ENCODE data around the gene ATXN2L.
"Not testable (repeated sequence)": the region's sequence is repeated elsewhere in the genome, so short reads cannot be mapped to it uniquely, and the experiment has no call there.

ATXN2L gene

DNA sequence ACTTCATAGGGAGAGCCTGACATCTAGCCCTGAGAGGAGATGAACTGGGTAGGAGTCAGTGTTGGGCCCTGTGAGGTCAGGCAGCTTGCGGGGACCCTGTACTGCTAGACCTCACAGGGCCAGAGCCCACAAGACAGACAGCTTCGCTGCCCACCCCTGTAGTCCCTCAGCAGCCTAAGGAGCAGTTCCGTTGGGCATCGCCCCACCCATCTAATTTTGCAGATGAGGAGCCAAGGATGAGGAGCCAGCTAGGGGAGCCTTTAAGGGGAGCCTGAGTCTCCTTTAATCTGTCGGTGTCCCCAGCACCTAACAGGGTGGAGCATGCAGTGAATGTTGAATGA, 24.1 kb downstream of the ATXN2L start:
- H3K4me3 ChIP-seq (ENCODE audit: low read length) = peak overlapping the region; percentile 75; the same call in 1 of the 2 replicates
- no peak for DNase-seq (ENCODE audit: low read depth, low spot score)
- no CpG with 5 or more reads among the region's 5 CpGs for WGBS (ENCODE audit: insufficient coverage, insufficient read length)
- H3K4me1 ChIP-seq (ENCODE audit: control insufficient read depth, insufficient read depth, low read length) = no peaks in the 10 kb centered on the region
- H3K9me3 ChIP-seq (ENCODE audit: control insufficient read depth, insufficient read depth, low read length) = no peaks in the 10 kb centered on the region
- H3K27ac ChIP-seq (ENCODE audit: low read length) = no peak overlapping the region
- H3K27me3 ChIP-seq (ENCODE audit: control insufficient read depth, insufficient read depth, low read length) = no peaks in the 10 kb centered on the region
- peaks cover 27% of the 10 kb centered on the region for H3K36me3 ChIP-seq (ENCODE audit: control insufficient read depth, insufficient read depth, low read length)

DNA sequence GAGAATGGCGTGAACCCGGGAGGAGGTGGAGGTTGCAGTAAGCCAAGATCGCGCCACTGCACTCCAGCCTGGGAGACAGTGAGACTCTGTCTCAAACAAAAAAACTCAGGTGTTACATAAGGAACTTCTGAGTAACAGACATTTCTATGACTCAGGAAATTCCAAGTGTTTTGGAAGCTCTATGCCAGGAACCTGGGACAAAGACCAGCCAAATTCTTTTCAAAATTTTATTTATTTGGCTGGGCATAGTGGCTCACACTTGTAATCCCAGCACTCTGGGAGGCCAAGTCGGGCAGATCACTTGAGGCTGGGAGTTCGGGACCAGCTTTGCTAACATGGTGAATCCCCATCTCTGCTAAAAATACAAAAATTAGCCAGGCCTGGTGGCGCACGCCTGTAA, 35.6 kb downstream of the ATXN2L start:
- no peaks in the 10 kb centered on the region for H3K36me3 ChIP-seq (ENCODE audit: control insufficient read depth, insufficient read depth, low read length)
- WGBS (ENCODE audit: insufficient coverage, insufficient read length) = no CpG with 5 or more reads among the region's 8 CpGs
- no peak for DNase-seq (ENCODE audit: low read depth, low spot score)
- no peak overlapping the region for H3K27ac ChIP-seq (ENCODE audit: low read length)
- no peaks in the 10 kb centered on the region for H3K27me3 ChIP-seq (ENCODE audit: control insufficient read depth, insufficient read depth, low read length)
- no peaks in the 10 kb centered on the region for H3K4me1 ChIP-seq (ENCODE audit: control insufficient read depth, insufficient read depth, low read length)
- no peak overlapping the region for H3K4me3 ChIP-seq (ENCODE audit: low read length)
- no peaks in the 10 kb centered on the region for H3K9me3 ChIP-seq (ENCODE audit: control insufficient read depth, insufficient read depth, low read length)

DNA sequence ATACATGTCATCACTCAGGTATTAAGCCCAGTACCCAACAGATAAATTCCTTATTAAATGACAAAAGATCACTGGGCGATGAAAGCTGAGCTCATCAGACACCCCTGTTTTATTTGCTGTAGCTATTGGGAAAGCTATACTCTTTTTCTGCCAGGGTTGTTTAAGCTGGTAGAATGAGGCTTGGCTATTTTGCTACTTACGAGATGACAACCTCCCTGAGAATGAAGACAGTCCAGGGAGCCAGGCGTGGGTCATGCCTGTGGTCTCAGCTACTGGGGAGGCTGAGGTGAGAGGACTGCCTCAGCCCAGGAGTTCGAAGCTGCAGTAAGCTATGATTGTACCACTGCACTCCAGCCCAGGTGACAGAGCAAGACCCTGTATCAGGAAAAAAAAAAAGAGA, 36.5 kb downstream of the ATXN2L start:
- Histone ChIP-seq H3K4me3 (ENCODE audit: low read length) (no peak overlapping the region), H3K36me3 (ENCODE audit: control insufficient read depth, insufficient read depth, low read length) (no peaks in the 10 kb centered on the region), H3K27me3 (ENCODE audit: control insufficient read depth, insufficient read depth, low read length) (no peaks in the 10 kb centered on the region), H3K27ac (ENCODE audit: low read length) (no peak overlapping the region), H3K4me1 (ENCODE audit: control insufficient read depth, insufficient read depth, low read length) (no peaks in the 10 kb centered on the region), H3K9me3 (ENCODE audit: control insufficient read depth, insufficient read depth, low read length) (no peaks in the 10 kb centered on the region)
- no peak for DNase-seq (ENCODE audit: low read depth, low spot score)
- WGBS (ENCODE audit: insufficient coverage, insufficient read length) = no CpG with 5 or more reads among the region's 4 CpGs

DNA sequence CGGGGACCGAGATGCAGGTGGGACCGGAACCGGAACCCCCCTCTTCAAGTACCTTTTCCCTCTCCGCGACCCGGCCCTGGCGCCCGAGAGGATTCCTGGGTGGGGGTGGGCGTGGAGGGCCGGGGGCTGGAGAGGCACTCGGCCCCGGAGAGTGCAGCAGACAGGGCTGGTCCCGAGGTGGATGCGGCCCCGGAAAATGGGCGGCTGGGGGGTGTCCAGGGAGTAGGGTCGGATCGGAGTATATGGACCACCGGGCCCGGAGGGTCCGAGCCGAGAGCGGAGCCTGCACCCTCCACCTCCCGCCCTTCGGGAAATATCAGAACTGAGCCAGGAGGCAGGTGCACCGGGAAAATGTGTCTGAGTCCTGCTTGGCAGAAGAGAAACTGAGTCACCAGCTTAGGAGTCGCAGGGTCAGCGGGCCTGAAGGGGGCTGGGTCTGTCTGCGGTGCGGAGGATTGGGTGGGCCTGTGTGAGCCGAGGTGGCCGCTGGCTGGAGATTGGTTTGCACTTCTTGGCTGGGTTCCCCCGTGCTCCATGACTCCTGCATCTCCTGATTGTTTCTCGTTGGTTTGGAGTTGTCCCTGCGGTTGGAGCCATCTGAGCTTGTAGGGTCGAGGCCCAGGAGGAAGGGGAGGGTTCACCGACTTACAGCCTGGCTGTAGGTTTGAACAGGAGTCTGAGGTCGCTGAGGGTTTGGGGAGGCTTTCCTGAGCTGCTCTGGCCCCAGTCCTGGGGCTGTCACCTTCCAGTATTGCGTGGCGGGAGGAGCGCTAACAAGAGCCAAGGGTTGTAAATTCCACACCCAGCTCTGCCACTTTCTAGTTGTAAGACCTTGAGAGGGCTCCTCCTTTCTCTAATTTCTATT, 41.4 kb downstream of the ATXN2L start:
- H3K27ac ChIP-seq (ENCODE audit: low read length) = no peak overlapping the region
- H3K9me3 ChIP-seq (ENCODE audit: control insufficient read depth, insufficient read depth, low read length) = no peaks in the 10 kb centered on the region
- H3K4me1 ChIP-seq (ENCODE audit: control insufficient read depth, insufficient read depth, low read length) = peaks cover 3% of the 10 kb centered on the region
- no peaks in the 10 kb centered on the region for H3K27me3 ChIP-seq (ENCODE audit: control insufficient read depth, insufficient read depth, low read length)
- peaks cover 8% of the 10 kb centered on the region for H3K36me3 ChIP-seq (ENCODE audit: control insufficient read depth, insufficient read depth, low read length)
- H3K4me3 ChIP-seq (ENCODE audit: low read length) = peak overlapping the region; percentile 98
- WGBS (ENCODE audit: insufficient coverage, insufficient read length) = no CpG with 5 or more reads among the region's 42 CpGs
- DNase-seq (ENCODE audit: low read depth, low spot score) = no peak

DNA sequence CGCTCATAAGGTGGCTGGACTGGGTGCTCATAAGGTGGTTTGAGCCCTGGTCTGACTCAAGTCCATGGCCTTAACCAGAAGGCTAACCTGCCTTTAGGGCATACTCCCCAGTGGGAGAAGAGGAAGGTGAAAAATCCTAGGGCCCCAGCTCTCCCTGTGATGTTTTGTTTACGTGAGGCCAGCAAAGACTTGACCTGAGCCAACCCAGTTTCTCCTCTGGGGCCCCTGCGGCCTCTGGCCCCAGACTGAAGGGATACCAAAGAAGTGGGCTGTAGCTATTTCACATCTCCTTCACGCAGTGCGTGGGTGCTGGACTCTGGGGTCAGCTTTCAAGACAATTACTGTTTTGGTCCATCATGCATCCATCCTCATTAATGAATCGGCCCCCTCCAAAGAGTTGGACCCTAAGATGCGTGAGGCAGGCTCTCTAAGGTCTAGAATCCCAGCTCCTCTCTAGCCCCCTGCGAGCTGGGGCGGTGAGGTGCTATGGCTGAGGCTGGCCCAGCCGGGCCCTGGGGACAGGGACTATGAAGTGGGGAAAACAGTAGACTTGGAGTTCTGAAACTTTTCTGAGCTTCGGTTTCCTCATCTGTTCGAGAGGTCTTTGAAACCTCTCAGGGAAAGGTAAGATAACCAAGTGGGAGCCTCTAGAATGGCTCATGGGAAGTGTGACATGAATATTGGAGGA, 42.3 kb downstream of the ATXN2L start:
- H3K4me3 ChIP-seq (ENCODE audit: low read length) = no peak overlapping the region
- H3K27me3 ChIP-seq (ENCODE audit: control insufficient read depth, insufficient read depth, low read length) = no peaks in the 10 kb centered on the region
- H3K4me1 ChIP-seq (ENCODE audit: control insufficient read depth, insufficient read depth, low read length) = peaks cover 3% of the 10 kb centered on the region
- H3K27ac ChIP-seq (ENCODE audit: low read length) = no peak overlapping the region
- DNase-seq (ENCODE audit: low read depth, low spot score) = no peak
- WGBS (ENCODE audit: insufficient coverage, insufficient read length) = no CpG with 5 or more reads among the region's 12 CpGs
- H3K36me3 ChIP-seq (ENCODE audit: control insufficient read depth, insufficient read depth, low read length) = peaks cover 16% of the 10 kb centered on the region
- H3K9me3 ChIP-seq (ENCODE audit: control insufficient read depth, insufficient read depth, low read length) = no peaks in the 10 kb centered on the region

DNA sequence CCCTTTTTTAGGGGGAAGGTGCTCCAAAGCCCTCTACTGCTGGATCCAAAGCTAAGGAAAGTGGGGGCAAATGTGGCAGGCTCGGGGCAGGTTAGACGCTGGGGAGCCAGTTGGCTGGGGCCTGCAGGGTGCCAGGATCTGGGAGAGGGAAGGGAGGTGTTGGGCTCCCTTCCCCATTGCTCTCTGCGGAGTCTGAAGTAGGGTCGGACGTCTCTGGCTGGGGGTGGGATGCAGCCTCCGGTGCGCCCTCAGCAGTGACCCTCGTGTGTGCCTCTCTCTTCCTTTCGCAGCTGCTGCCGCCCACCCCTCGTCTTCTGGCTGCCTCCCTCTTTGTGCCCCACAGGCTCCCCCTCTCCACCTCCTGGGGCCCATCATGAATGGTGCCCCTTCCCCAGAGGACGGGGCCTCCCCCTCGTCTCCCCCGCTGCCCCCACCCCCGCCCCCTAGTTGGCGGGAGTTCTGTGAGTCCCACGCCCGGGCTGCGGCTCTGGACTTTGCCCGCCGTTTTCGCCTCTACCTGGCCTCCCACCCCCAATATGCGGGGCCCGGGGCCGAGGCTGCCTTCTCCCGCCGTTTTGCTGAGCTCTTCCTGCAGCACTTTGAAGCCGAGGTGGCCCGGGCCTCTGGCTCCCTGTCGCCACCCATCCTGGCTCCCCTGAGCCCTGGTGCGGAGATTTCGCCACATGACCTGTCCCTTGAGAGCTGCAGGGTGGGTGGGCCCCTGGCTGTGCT, 43.1 kb downstream of the ATXN2L start:
- no peak overlapping the region for H3K27ac ChIP-seq (ENCODE audit: low read length)
- H3K4me3 ChIP-seq (ENCODE audit: low read length) = no peak overlapping the region
- H3K36me3 ChIP-seq (ENCODE audit: control insufficient read depth, insufficient read depth, low read length) = peaks cover 16% of the 10 kb centered on the region
- no peaks in the 10 kb centered on the region for H3K9me3 ChIP-seq (ENCODE audit: control insufficient read depth, insufficient read depth, low read length)
- H3K27me3 ChIP-seq (ENCODE audit: control insufficient read depth, insufficient read depth, low read length) = no peaks in the 10 kb centered on the region
- peaks cover 3% of the 10 kb centered on the region for H3K4me1 ChIP-seq (ENCODE audit: control insufficient read depth, insufficient read depth, low read length)
- no peak for DNase-seq (ENCODE audit: low read depth, low spot score)
- WGBS (ENCODE audit: insufficient coverage, insufficient read length) = no CpG with 5 or more reads among the region's 32 CpGs

DNA sequence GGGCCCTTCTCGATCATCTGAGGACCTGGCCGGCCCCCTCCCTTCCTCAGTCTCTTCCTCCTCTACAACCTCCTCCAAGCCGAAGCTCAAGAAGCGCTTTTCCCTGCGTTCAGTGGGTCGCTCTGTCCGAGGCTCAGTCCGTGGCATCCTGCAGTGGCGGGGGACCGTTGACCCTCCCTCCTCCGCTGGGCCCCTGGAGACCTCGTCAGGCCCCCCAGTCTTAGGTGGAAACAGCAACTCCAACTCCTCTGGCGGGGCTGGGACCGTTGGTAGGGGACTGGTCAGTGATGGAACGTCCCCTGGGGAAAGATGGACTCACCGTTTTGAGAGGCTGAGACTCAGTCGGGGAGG, 43.6 kb downstream of the ATXN2L start:
- no peak overlapping the region for H3K27ac ChIP-seq (ENCODE audit: low read length)
- WGBS (ENCODE audit: insufficient coverage, insufficient read length) = no CpG with 5 or more reads among the region's 17 CpGs

DNA sequence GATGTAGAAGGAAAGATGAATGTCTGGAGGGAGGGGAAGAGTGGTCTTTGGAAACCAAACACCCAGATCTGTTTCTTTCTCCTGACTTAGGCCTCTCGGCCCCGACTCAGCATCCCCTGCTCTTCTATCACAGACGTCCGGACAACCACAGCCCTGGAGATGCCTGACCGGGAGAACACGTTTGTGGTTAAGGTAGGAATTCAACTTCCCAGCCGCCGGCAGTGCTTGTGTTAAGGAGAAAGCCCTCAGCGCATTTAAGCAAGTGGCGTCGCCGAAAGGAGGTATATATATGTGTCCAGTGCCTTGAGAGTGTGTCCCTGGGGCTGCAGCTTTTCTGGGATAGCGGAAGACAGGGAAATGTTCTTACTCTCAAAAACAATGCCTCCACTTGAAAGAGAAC, 44.4 kb downstream of the ATXN2L start:
- no peaks in the 10 kb centered on the region for H3K27me3 ChIP-seq (ENCODE audit: control insufficient read depth, insufficient read depth, low read length)
- H3K36me3 ChIP-seq (ENCODE audit: control insufficient read depth, insufficient read depth, low read length) = peaks cover 20% of the 10 kb centered on the region
- H3K27ac ChIP-seq (ENCODE audit: low read length) = no peak overlapping the region
- DNase-seq (ENCODE audit: low read depth, low spot score) = no peak
- no peak overlapping the region for H3K4me3 ChIP-seq (ENCODE audit: low read length)
- WGBS (ENCODE audit: insufficient coverage, insufficient read length) = no CpG with 5 or more reads among the region's 13 CpGs
- peaks cover 3% of the 10 kb centered on the region for H3K4me1 ChIP-seq (ENCODE audit: control insufficient read depth, insufficient read depth, low read length)
- H3K9me3 ChIP-seq (ENCODE audit: control insufficient read depth, insufficient read depth, low read length) = no peaks in the 10 kb centered on the region

More for the DNA sequence above, 43.6 kb downstream of the ATXN2L start:
- Histone ChIP-seq H3K36me3 (ENCODE audit: control insufficient read depth, insufficient read depth, low read length) (peaks cover 16% of the 10 kb centered on the region), H3K27me3 (ENCODE audit: control insufficient read depth, insufficient read depth, low read length) (no peaks in the 10 kb centered on the region), H3K9me3 (ENCODE audit: control insufficient read depth, insufficient read depth, low read length) (no peaks in the 10 kb centered on the region), H3K4me1 (ENCODE audit: control insufficient read depth, insufficient read depth, low read length) (peaks cover 3% of the 10 kb centered on the region), H3K4me3 (ENCODE audit: low read length) (no peak overlapping the region)
- DNase-seq (ENCODE audit: low read depth, low spot score) = no peak

DNA sequence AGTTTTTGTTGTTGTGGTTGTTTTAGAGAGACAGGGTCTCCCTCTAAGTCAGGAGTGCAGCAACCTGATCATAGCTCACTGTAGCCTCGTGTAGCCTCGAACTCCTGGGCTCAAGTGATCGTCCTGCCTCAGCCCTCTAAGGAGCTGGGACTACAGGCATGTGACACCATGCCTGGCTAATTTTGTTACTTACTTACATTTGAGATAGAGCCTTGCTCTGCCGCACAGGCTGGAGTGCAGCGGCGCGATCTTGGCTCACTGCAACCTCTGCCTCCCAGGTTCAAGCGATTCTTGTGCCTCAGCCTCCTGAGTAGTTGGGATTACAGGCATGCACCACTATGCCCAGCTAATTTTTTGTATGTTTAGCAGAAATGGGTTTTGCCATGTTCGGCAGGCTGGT, 44.8 kb downstream of the ATXN2L start:
- H3K27ac ChIP-seq (ENCODE audit: low read length); H3K9me3 ChIP-seq (ENCODE audit: control insufficient read depth, insufficient read depth, low read length); H3K27me3 ChIP-seq (ENCODE audit: control insufficient read depth, insufficient read depth, low read length); H3K4me1 ChIP-seq (ENCODE audit: control insufficient read depth, insufficient read depth, low read length); H3K4me3 ChIP-seq (ENCODE audit: low read length); DNase-seq (ENCODE audit: low read depth, low spot score): not testable (repeated sequence)
- H3K36me3 ChIP-seq (ENCODE audit: control insufficient read depth, insufficient read depth, low read length) = peaks cover 23% of the 10 kb centered on the region
- no CpG with 5 or more reads among the region's 9 CpGs for WGBS (ENCODE audit: insufficient coverage, insufficient read length)

DNA sequence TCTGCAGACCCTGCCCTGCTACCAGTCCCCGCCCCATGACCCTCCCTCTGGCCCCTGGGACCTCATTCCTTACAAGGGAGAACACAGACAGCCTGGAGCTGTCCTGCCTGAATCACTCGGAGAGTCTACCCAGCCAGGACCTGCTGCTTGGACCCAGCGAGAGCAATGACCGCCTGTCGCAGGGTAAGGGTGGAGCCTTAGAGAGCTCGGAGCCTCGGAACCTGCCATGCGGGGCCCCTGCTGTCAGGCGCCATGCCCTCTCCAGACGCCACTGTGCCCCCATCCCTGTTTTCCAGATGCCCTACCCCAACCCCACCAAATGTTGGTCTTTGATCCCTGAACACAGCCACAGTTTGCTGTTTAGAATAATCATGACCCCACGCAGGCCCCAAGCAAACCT, 46.4 kb downstream of the ATXN2L start:
- no peak overlapping the region for H3K27ac ChIP-seq (ENCODE audit: low read length)
- peaks cover 29% of the 10 kb centered on the region for H3K36me3 ChIP-seq (ENCODE audit: control insufficient read depth, insufficient read depth, low read length)
- H3K27me3 ChIP-seq (ENCODE audit: control insufficient read depth, insufficient read depth, low read length) = no peaks in the 10 kb centered on the region
- H3K4me1 ChIP-seq (ENCODE audit: control insufficient read depth, insufficient read depth, low read length) = peaks cover 3% of the 10 kb centered on the region
- H3K4me3 ChIP-seq (ENCODE audit: low read length) = no peak overlapping the region
- no peak for DNase-seq (ENCODE audit: low read depth, low spot score)
- WGBS (ENCODE audit: insufficient coverage, insufficient read length) = no CpG with 5 or more reads among the region's 11 CpGs
- H3K9me3 ChIP-seq (ENCODE audit: control insufficient read depth, insufficient read depth, low read length) = no peaks in the 10 kb centered on the region
